Heart left ventricle (tissue), 16 donors: ENCODE results near the gene ALG10B. TPM values are rescaled to one million over a fixed set of nuclear protein-coding genes. Genes with fewer than 3 reads are reported as not detected.
"Not testable (repeated sequence)": the region's sequence is repeated elsewhere in the genome, so short reads cannot be mapped to it uniquely, and the experiment has no call there.

ENCODE experiments used
- ATAC-seq, 4 donors: fragments of 200-7000 bp; cut with Tn5 transposase; one replicate each; pipeline ENCODE4 v1.9.1; 2020 to 2022; ENCODE audit warnings: moderate library complexity in 4 of 4, mild to moderate bottlenecking in 3 of 4, moderate number of reproducible peaks in 1 of 4
- DNase-seq, 5 donors: peaks; one replicate each; pipeline ENCODE4 v3.0.0-alpha.2; 2020
- H3K27ac ChIP-seq, 12 donors: fragments of 200-600 bp; sonication (generic) in 4 of 12; one replicate each; pipeline versions ENCODE4 v1.5.0 to v1.8.0; 2016 to 2022; ENCODE audit warnings: mild to moderate bottlenecking in 2 of 12
- H3K27me3 ChIP-seq, 9 donors: fragments of 200-600 bp; sonication (generic) in 2 of 9; one replicate each; pipeline versions ENCODE4 v1.5.1 to v1.8.0; 2016 to 2022; ENCODE audit warnings: mild to moderate bottlenecking in 3 of 9
- H3K36me3 ChIP-seq, 9 donors: fragments of 200-600 bp; sonication (generic) in 2 of 9; one replicate each; pipeline versions ENCODE4 v1.5.0 to v1.8.0; 2018 to 2022; ENCODE audit warnings: mild to moderate bottlenecking in 2 of 9
- H3K4me1 ChIP-seq, 12 donors: fragments of 200-600 bp; sonication (generic) in 4 of 12; one replicate each; pipeline versions ENCODE4 v1.5.0 to v1.8.0; 2016 to 2022; ENCODE audit warnings: mild to moderate bottlenecking in 3 of 12
- H3K4me3 ChIP-seq, 12 donors: fragments of 200-600 bp; sonication (generic) in 4 of 12; one replicate each; pipeline versions ENCODE4 v1.5.0 to v1.8.0; 2017 to 2022; ENCODE audit warnings: mild to moderate bottlenecking in 9 of 12, moderate library complexity in 4 of 12
- H3K9me3 ChIP-seq, 12 donors: fragments of 200-600 bp; sonication (generic) in 4 of 12; one replicate each; pipeline versions ENCODE4 v1.5.0 to v1.8.0; 2016 to 2022; ENCODE audit warnings: mild to moderate bottlenecking in 1 of 12
- CTCF ChIP-seq, 12 donors: fragments of 200-600 bp; sonication (generic) in 4 of 12; IDR thresholded peaks; one replicate each; pipeline versions ENCODE4 v1.5.0 to v1.8.0; 2018 to 2022; ENCODE audit warnings: antibody characterized with exemption in 12 of 12, mild to moderate bottlenecking in 5 of 12
- POLR2A ChIP-seq, 2 donors: fragments of 450-650 bp; IDR thresholded peaks; one replicate each; pipeline ENCODE4 v1.6.1; 2017; ENCODE audit warnings: antibody characterized with exemption in 2 of 2, mild to moderate bottlenecking in 2 of 2, moderate library complexity in 2 of 2
- WGBS, 4 donors: extraction: QIAGEN DNeasy Blood & Tissue Kit in 2 of 4; methylation state at CpG; one replicate each; pipeline versions ENCODE4 v1.1.5 to v1.1.7; 2013 to 2018; 5-methylcytosine and 5-hydroxymethylcytosine counted together
- intact Hi-C, 10 donors: fragments of 100-400 bp; cut with DNase I; formaldehyde crosslinking; loops; one replicate each; pipeline versions ENCODE4 v1.11.1 to v1.14.2; 2022
- polyA plus RNA-seq, 2 donors: library from polyadenylated mRNA; stranded (reverse); fragments of 200-250 nt; gene quantifications; one replicate each; pipeline ENCODE4 v1.2.3, GENCODE V29; 2013
- total RNA-seq, 9 donors: library from RNA; depleted of rRNA in 2 of 9; stranded (reverse); fragments of >200 nt in 2 of 9; fragmentation: NEBNext Ultra II Directional in 3 of 9; extraction: Animal tissue kit (Norgen Biotek cat#: 25700) in 3 of 9; gene quantifications; one replicate each; pipeline versions ENCODE4 v1.1.0 to v1.2.4, GENCODE V29; 2016 to 2023
- donor health status: ischemic (EF 13 %, LVEDD 7.1; RV severe dilation, severe dysfunction).
- donor health status: healthy with polysubstance abuse.
- donor health status: DM: no; HTN: yes; CAD: no.
- donor health status: DM: no; HTN: no; CAD: no.
- donor health status: ischemic (EF 25% LVEDD 6.9; RV normal size, moderate dysfunction).
- donor health status: ischemic (EF 25% LVEDD 5.7; RV mildly dilated, moderate dysfunction).
- donor health status: healthy.
- donor health status: DM: yes; HTN: yes; CAD: no.
- donor health status: ischemic (EF 35%, LVEDD 5.7; RV mildly dilated, moderate dysfunction).
- donor health status: nonischemic (EF 11% LVEDD 7.7; RV severe dilation, severe dysfunction).
- donor health status: DM: yes; HTN: yes; CAD: no.
- donor health status: PGD.
- donor health status: ischemic (EF 29% LVEDD 5.4; RV normal size, mild dysfunction).
- donor health status: nonischemic (EF 23%, LVEDD 6.1; RV moderate dilation, normal function).

Gene ALG10B
- total and polyA plus RNA-seq, 11 donors = 1.2 to 8.0 (median 5.3) TPM

- no peak for DNase-seq
- whole genome bisulfite sequencing, 4 donors = 22 to 32% (median 30%) methylated on average over 2 of the region's 2 CpGs
- Histone ChIP-seq H3K27me3 (no peaks in the 10 kb centered on the region), H3K27ac (no peak overlapping the region), H3K36me3 (no peaks in the 10 kb centered on the region), H3K4me3 (no peak overlapping the region), H3K4me1 (no peaks in the 10 kb centered on the region), H3K9me3 (no peaks in the 10 kb centered on the region)
- no peak for ATAC-seq
- TF ChIP-seq CTCF (IDR thresholded peaks at IDR 0.05) = no peak
- no peak for TF ChIP-seq POLR2A (IDR thresholded peaks at IDR 0.05)
- intact Hi-C loops = loop anchor here in 1 of 10 donors (10.0 kb wide), 1 partner anchor 105 kb away; no protein-coding TSS in a partner anchor
Observed at GRCh38 chr12:38279756-38280155, 36.8 kb upstream of the ALG10B start.

- intact Hi-C loops = loop anchor here in 1 of 10 donors (10.0 kb wide), 1 partner anchor 108 kb away; no protein-coding TSS in a partner anchor
- ATAC-seq (no peak), DNase-seq (no peak)
- TF ChIP-seq POLR2A (IDR thresholded peaks at IDR 0.05) (no peak), CTCF (IDR thresholded peaks at IDR 0.05) (no peak)
- Histone ChIP-seq H3K36me3 (no peaks in the 10 kb centered on the region), H3K4me3 (no peak overlapping the region), H3K27me3 (peaks cover 0 to 5% (median 0%) of the 10 kb centered on the region in 9 donors), H3K27ac (no peak overlapping the region), H3K4me1 (no peaks in the 10 kb centered on the region), H3K9me3 (no peaks in the 10 kb centered on the region)
Observed at GRCh38 chr12:38282886-38283285, 33.7 kb upstream of the ALG10B start.

- intact Hi-C loops = loop anchor here in 1 of 10 donors (10.0 kb wide), 1 partner anchor 115 kb away; no protein-coding TSS in a partner anchor
- 57 to 67% (median 61%) methylated on average over 2 of the region's 2 CpGs for WGBS, 4 donors
Observed at GRCh38 chr12:38289396-38289795, 27.2 kb upstream of the ALG10B start.

GRCh38 chr12:38291160-38291559 is 25.4 kb upstream of the ALG10B start:
- no peak overlapping the region for H3K4me3 ChIP-seq
- no peaks in the 10 kb centered on the region for H3K9me3 ChIP-seq
- peaks cover 0 to 4% (median 0%) of the 10 kb centered on the region in 9 donors for H3K27me3 ChIP-seq
- DNase-seq (no peak), ATAC-seq (no peak)
- no peaks in the 10 kb centered on the region for H3K4me1 ChIP-seq
- 55 to 64% (median 60%) methylated on average over 4 of the region's 4 CpGs for WGBS, 4 donors
- H3K36me3 ChIP-seq = no peaks in the 10 kb centered on the region
- TF ChIP-seq CTCF (IDR thresholded peaks at IDR 0.05) (no peak), POLR2A (IDR thresholded peaks at IDR 0.05) (no peak)
- intact Hi-C loops = loop anchor here in 1 of 10 donors (10.0 kb wide), 1 partner anchor 136 kb away; no protein-coding TSS in a partner anchor
- H3K27ac ChIP-seq = no peak overlapping the region

More at GRCh38 chr12:38289396-38289795, 27.2 kb upstream of the ALG10B start:
- TF ChIP-seq POLR2A (IDR thresholded peaks at IDR 0.05) = no peak
- TF ChIP-seq CTCF (IDR thresholded peaks at IDR 0.05) = no peak
- H3K36me3 ChIP-seq = no peaks in the 10 kb centered on the region
- DNase-seq (no peak), ATAC-seq (no peak)
- no peak overlapping the region for H3K4me3 ChIP-seq
- no peak overlapping the region for H3K27ac ChIP-seq
- H3K4me1 ChIP-seq = no peaks in the 10 kb centered on the region
- peaks cover 0 to 5% (median 0%) of the 10 kb centered on the region in 9 donors for H3K27me3 ChIP-seq
- H3K9me3 ChIP-seq = no peaks in the 10 kb centered on the region

- H3K36me3 ChIP-seq, H3K27ac ChIP-seq, ATAC-seq, intact Hi-C loops, DNase-seq, H3K27me3 ChIP-seq, H3K4me1 ChIP-seq, H3K4me3 ChIP-seq: not testable (repeated sequence)
- 7 to 18% (median 8%) methylated on average over 1 of the region's 1 CpG for WGBS, 4 donors
- peaks cover 0 to 21% (median 4%) of the 10 kb centered on the region in 12 donors for H3K9me3 ChIP-seq
Observed at GRCh38 chr12:38302972-38303371, 13.6 kb upstream of the ALG10B start.

- 85 to 90% (median 87%) methylated on average over 2 of the region's 2 CpGs for WGBS, 4 donors
- intact Hi-C loops = loop anchor here in 7 of 10 donors (10.0 kb wide), 5 partner anchors 583 to 953 kb away; partner anchors contain the start of gene CPNE8 (in 1 of the 7)
- H3K27me3 ChIP-seq, DNase-seq, H3K27ac ChIP-seq, ATAC-seq, H3K9me3 ChIP-seq, H3K4me3 ChIP-seq: not testable (repeated sequence)
- H3K36me3 ChIP-seq = peaks cover 0 to 48% (median 7%) of the 10 kb centered on the region in 9 donors
- H3K4me1 ChIP-seq = peaks cover 0 to 12% (median 3%) of the 10 kb centered on the region in 12 donors
Observed at GRCh38 chr12:38321966-38322365, 5.4 kb downstream of the ALG10B start.
